ENCODE results near the gene CCDC122. TPM values are rescaled to one million over a fixed set of nuclear protein-coding genes. Genes with fewer than 3 reads are reported as not detected.

The CCDC122 gene
- total RNA-seq, 1 donor from 2014 or later = 6.7 TPM

- DNase-seq (ENCODE audit: low read depth) (no peak), FAIRE-seq (no peak)
- Histone ChIP-seq H3K36me3 (ENCODE audit: insufficient read depth, low read length) (no peaks in the 10 kb centered on the region), H4K20me1 (ENCODE audit: insufficient read depth, low read length) (no peaks in the 10 kb centered on the region), H3K27ac (ENCODE audit: low read depth, low read length) (no peak overlapping the region), H2AFZ (ENCODE audit: low read depth, low read length) (no peak overlapping the region), H3K27me3 (ENCODE audit: insufficient read depth, low read length) (no peaks in the 10 kb centered on the region), H3K4me2 (ENCODE audit: low read length) (no peak overlapping the region), H3K4me3 (ENCODE audit: insufficient read depth, low read depth, low read length) (no peak overlapping the region), H3K9ac (ENCODE audit: low read length) (no peak overlapping the region), H3K9me3 (ENCODE audit: insufficient read depth, low read depth, low read length) (no peaks in the 10 kb centered on the region), H3K79me2 (ENCODE audit: insufficient read depth, low read length) (no peaks in the 10 kb centered on the region), H3K4me1 (ENCODE audit: insufficient read depth, low read length) (peaks cover 11% of the 10 kb centered on the region)
- H3K27ac Mint-ChIP-seq (ENCODE audit: unreplicated experiment) = no peak overlapping the region
- no peaks in the 10 kb centered on the region for H3K9me3 Mint-ChIP-seq (ENCODE audit: unreplicated experiment)
- H3K27me3 Mint-ChIP-seq (ENCODE audit: low read depth, unreplicated experiment) = no peaks in the 10 kb centered on the region
- H3K4me1 Mint-ChIP-seq (ENCODE audit: low read depth, unreplicated experiment) = peaks cover 6% of the 10 kb centered on the region
- H3K4me3 Mint-ChIP-seq (ENCODE audit: unreplicated experiment) = peak overlapping the region; percentile 80
- peaks cover 2% of the 10 kb centered on the region for H3K36me3 Mint-ChIP-seq (ENCODE audit: low read depth, unreplicated experiment)
- TF ChIP-seq CTCF (IDR thresholded peaks at IDR 0.05; ENCODE audit: insufficient read depth, low read depth, low read length) = no peak
- TF ChIP-seq EZH2 (IDR thresholded peaks at IDR 0.05; ENCODE audit: insufficient read depth, low read length) = no peak
These were observed 1.8 kb downstream of the CCDC122 start for GRCh38 chr13:43877766-43878165.

GRCh38 chr13:43877326-43877725 is 2.2 kb downstream of the CCDC122 start:
- Histone ChIP-seq H3K79me2 (ENCODE audit: insufficient read depth, low read length) (no peaks in the 10 kb centered on the region), H3K27ac (ENCODE audit: low read depth, low read length) (no peak overlapping the region), H3K36me3 (ENCODE audit: insufficient read depth, low read length) (no peaks in the 10 kb centered on the region), H3K9ac (ENCODE audit: low read length) (no peak overlapping the region), H3K4me1 (ENCODE audit: insufficient read depth, low read length) (peaks cover 11% of the 10 kb centered on the region), H3K9me3 (ENCODE audit: insufficient read depth, low read depth, low read length) (no peaks in the 10 kb centered on the region), H3K4me2 (ENCODE audit: low read length) (no peak overlapping the region), H2AFZ (ENCODE audit: low read depth, low read length) (no peak overlapping the region), H3K27me3 (ENCODE audit: insufficient read depth, low read length) (no peaks in the 10 kb centered on the region), H4K20me1 (ENCODE audit: insufficient read depth, low read length) (no peaks in the 10 kb centered on the region), H3K4me3 (ENCODE audit: insufficient read depth, low read depth, low read length) (no peak overlapping the region)
- no peak overlapping the region for H3K27ac Mint-ChIP-seq (ENCODE audit: unreplicated experiment)
- peaks cover 6% of the 10 kb centered on the region for H3K4me1 Mint-ChIP-seq (ENCODE audit: low read depth, unreplicated experiment)
- FAIRE-seq (no peak), DNase-seq (ENCODE audit: low read depth) (no peak)
- H3K27me3 Mint-ChIP-seq (ENCODE audit: low read depth, unreplicated experiment) = no peaks in the 10 kb centered on the region
- H3K36me3 Mint-ChIP-seq (ENCODE audit: low read depth, unreplicated experiment) = no peaks in the 10 kb centered on the region
- no peaks in the 10 kb centered on the region for H3K9me3 Mint-ChIP-seq (ENCODE audit: unreplicated experiment)
- TF ChIP-seq CTCF (IDR thresholded peaks at IDR 0.05; ENCODE audit: insufficient read depth, low read depth, low read length) (no peak), EZH2 (IDR thresholded peaks at IDR 0.05; ENCODE audit: insufficient read depth, low read length) (no peak)
- H3K4me3 Mint-ChIP-seq (ENCODE audit: unreplicated experiment) = no peak overlapping the region

GRCh38 chr13:43876366-43876765 is 3.2 kb downstream of the CCDC122 start:
- Mint-ChIP-seq H3K4me1 (ENCODE audit: low read depth, unreplicated experiment) (peaks cover 6% of the 10 kb centered on the region), H3K27ac (ENCODE audit: unreplicated experiment) (no peak overlapping the region), H3K9me3 (ENCODE audit: unreplicated experiment) (no peaks in the 10 kb centered on the region), H3K4me3 (ENCODE audit: unreplicated experiment) (no peak overlapping the region), H3K27me3 (ENCODE audit: low read depth, unreplicated experiment) (no peaks in the 10 kb centered on the region), H3K36me3 (ENCODE audit: low read depth, unreplicated experiment) (no peaks in the 10 kb centered on the region)
- Histone ChIP-seq H3K79me2 (ENCODE audit: insufficient read depth, low read length) (no peaks in the 10 kb centered on the region), H3K4me1 (ENCODE audit: insufficient read depth, low read length) (peaks cover 11% of the 10 kb centered on the region), H3K27me3 (ENCODE audit: insufficient read depth, low read length) (no peaks in the 10 kb centered on the region), H4K20me1 (ENCODE audit: insufficient read depth, low read length) (no peaks in the 10 kb centered on the region), H3K4me2 (ENCODE audit: low read length) (no peak overlapping the region), H3K9ac (ENCODE audit: low read length) (no peak overlapping the region), H3K27ac (ENCODE audit: low read depth, low read length) (no peak overlapping the region), H2AFZ (ENCODE audit: low read depth, low read length) (no peak overlapping the region), H3K36me3 (ENCODE audit: insufficient read depth, low read length) (no peaks in the 10 kb centered on the region), H3K4me3 (ENCODE audit: insufficient read depth, low read depth, low read length) (no peak overlapping the region), H3K9me3 (ENCODE audit: insufficient read depth, low read depth, low read length) (no peaks in the 10 kb centered on the region)
- TF ChIP-seq CTCF (IDR thresholded peaks at IDR 0.05; ENCODE audit: insufficient read depth, low read depth, low read length) = no peak
- no peak for TF ChIP-seq EZH2 (IDR thresholded peaks at IDR 0.05; ENCODE audit: insufficient read depth, low read length)
- FAIRE-seq = no peak
- DNase-seq (ENCODE audit: low read depth) = no peak

All from astrocyte (in vitro differentiated cells and primary cell).